ENCODE measurements around the gene CDK6.

CDK6 gene

GRCh38 chr7:92714767-92715166 lies 121.6 kb downstream of the CDK6 start:
- no peaks in the 10 kb centered on the region for H3K27me3 ChIP-seq (ENCODE audit: low read depth, low read length)
- no peak overlapping the region for H3K27ac ChIP-seq (ENCODE audit: low read length)
- H3K36me3 ChIP-seq (ENCODE audit: control insufficient read depth in 1 of 2, insufficient read depth in 2 of 2, low read length in 2 of 2) = peaks cover 0 to 7% of the 10 kb centered on the region in 2 donors
- no peak overlapping the region for H3K4me3 ChIP-seq (ENCODE audit: low read depth in 1 of 2, low read length in 2 of 2)
- no peaks in the 10 kb centered on the region for H3K9me3 ChIP-seq (ENCODE audit: control insufficient read depth in 1 of 2, low read length in 2 of 2)
- H3K4me1 ChIP-seq (ENCODE audit: control insufficient read depth in 1 of 2, insufficient read depth in 2 of 2, low read length in 2 of 2) = peaks cover 0 to 10% of the 10 kb centered on the region in 2 donors

GRCh38 chr7:92714280-92714679 lies 122.1 kb downstream of the CDK6 start:
- Histone ChIP-seq H3K4me1 (ENCODE audit: control insufficient read depth in 1 of 2, insufficient read depth in 2 of 2, low read length in 2 of 2) (peaks cover 0 to 10% of the 10 kb centered on the region in 2 donors), H3K36me3 (ENCODE audit: control insufficient read depth in 1 of 2, insufficient read depth in 2 of 2, low read length in 2 of 2) (peaks cover 0 to 7% of the 10 kb centered on the region in 2 donors), H3K27ac (ENCODE audit: low read length) (no peak overlapping the region), H3K27me3 (ENCODE audit: low read depth, low read length) (no peaks in the 10 kb centered on the region), H3K9me3 (ENCODE audit: control insufficient read depth in 1 of 2, low read length in 2 of 2) (no peaks in the 10 kb centered on the region), H3K4me3 (ENCODE audit: low read depth in 1 of 2, low read length in 2 of 2) (no peak overlapping the region)

GRCh38 chr7:92709912-92710311 lies 126.5 kb downstream of the CDK6 start:
- H3K4me1 ChIP-seq (ENCODE audit: control insufficient read depth in 1 of 2, insufficient read depth in 2 of 2, low read length in 2 of 2) = peaks cover 0 to 10% of the 10 kb centered on the region in 2 donors
- no peak overlapping the region for H3K27ac ChIP-seq (ENCODE audit: low read length)
- no peaks in the 10 kb centered on the region for H3K27me3 ChIP-seq (ENCODE audit: low read depth, low read length)
- no peak overlapping the region for H3K4me3 ChIP-seq (ENCODE audit: low read depth in 1 of 2, low read length in 2 of 2)
- H3K36me3 ChIP-seq (ENCODE audit: control insufficient read depth in 1 of 2, insufficient read depth in 2 of 2, low read length in 2 of 2) = no peaks in the 10 kb centered on the region
- no peaks in the 10 kb centered on the region for H3K9me3 ChIP-seq (ENCODE audit: control insufficient read depth in 1 of 2, low read length in 2 of 2)

- no peak overlapping the region for H3K27ac ChIP-seq (ENCODE audit: low read length)
- H3K4me3 ChIP-seq (ENCODE audit: low read depth in 1 of 2, low read length in 2 of 2) = no peak overlapping the region
- no peaks in the 10 kb centered on the region for H3K9me3 ChIP-seq (ENCODE audit: control insufficient read depth in 1 of 2, low read length in 2 of 2)
- H3K36me3 ChIP-seq (ENCODE audit: control insufficient read depth in 1 of 2, insufficient read depth in 2 of 2, low read length in 2 of 2) = no peaks in the 10 kb centered on the region
- H3K4me1 ChIP-seq (ENCODE audit: control insufficient read depth in 1 of 2, insufficient read depth in 2 of 2, low read length in 2 of 2) = peaks cover 0 to 4% of the 10 kb centered on the region in 2 donors
- no peaks in the 10 kb centered on the region for H3K27me3 ChIP-seq (ENCODE audit: low read depth, low read length)
These were observed 127.2 kb downstream of the CDK6 start for GRCh38 chr7:92709150-92709549.

GRCh38 chr7:92708111-92709042 lies 128.0 kb downstream of the CDK6 start:
- Histone ChIP-seq H3K36me3 (ENCODE audit: control insufficient read depth in 1 of 2, insufficient read depth in 2 of 2, low read length in 2 of 2) (no peaks in the 10 kb centered on the region), H3K4me3 (ENCODE audit: low read depth in 1 of 2, low read length in 2 of 2) (no peak overlapping the region), H3K27me3 (ENCODE audit: low read depth, low read length) (no peaks in the 10 kb centered on the region), H3K4me1 (ENCODE audit: control insufficient read depth in 1 of 2, insufficient read depth in 2 of 2, low read length in 2 of 2) (no peaks in the 10 kb centered on the region), H3K9me3 (ENCODE audit: control insufficient read depth in 1 of 2, low read length in 2 of 2) (no peaks in the 10 kb centered on the region), H3K27ac (ENCODE audit: low read length) (no peak overlapping the region)

GRCh38 chr7:92707435-92707834 lies 128.9 kb downstream of the CDK6 start:
- no peaks in the 10 kb centered on the region for H3K27me3 ChIP-seq (ENCODE audit: low read depth, low read length)
- no peaks in the 10 kb centered on the region for H3K9me3 ChIP-seq (ENCODE audit: control insufficient read depth in 1 of 2, low read length in 2 of 2)
- no peak overlapping the region for H3K4me3 ChIP-seq (ENCODE audit: low read depth in 1 of 2, low read length in 2 of 2)
- no peaks in the 10 kb centered on the region for H3K36me3 ChIP-seq (ENCODE audit: control insufficient read depth in 1 of 2, insufficient read depth in 2 of 2, low read length in 2 of 2)
- H3K27ac ChIP-seq (ENCODE audit: low read length) = no peak overlapping the region
- no peaks in the 10 kb centered on the region for H3K4me1 ChIP-seq (ENCODE audit: control insufficient read depth in 1 of 2, insufficient read depth in 2 of 2, low read length in 2 of 2)

- Histone ChIP-seq H3K36me3 (ENCODE audit: control insufficient read depth in 1 of 2, insufficient read depth in 2 of 2, low read length in 2 of 2) (no peaks in the 10 kb centered on the region), H3K27me3 (ENCODE audit: low read depth, low read length) (no peaks in the 10 kb centered on the region), H3K9me3 (ENCODE audit: control insufficient read depth in 1 of 2, low read length in 2 of 2) (no peaks in the 10 kb centered on the region), H3K4me1 (ENCODE audit: control insufficient read depth in 1 of 2, insufficient read depth in 2 of 2, low read length in 2 of 2) (no peaks in the 10 kb centered on the region), H3K4me3 (ENCODE audit: low read depth in 1 of 2, low read length in 2 of 2) (no peak overlapping the region), H3K27ac (ENCODE audit: low read length) (no peak overlapping the region)
These were observed 129.8 kb downstream of the CDK6 start for GRCh38 chr7:92706563-92706962.

- Histone ChIP-seq H3K27me3 (ENCODE audit: low read depth, low read length) (no peaks in the 10 kb centered on the region), H3K27ac (ENCODE audit: low read length) (no peak overlapping the region), H3K36me3 (ENCODE audit: control insufficient read depth in 1 of 2, insufficient read depth in 2 of 2, low read length in 2 of 2) (no peaks in the 10 kb centered on the region), H3K4me1 (ENCODE audit: control insufficient read depth in 1 of 2, insufficient read depth in 2 of 2, low read length in 2 of 2) (no peaks in the 10 kb centered on the region), H3K4me3 (ENCODE audit: low read depth in 1 of 2, low read length in 2 of 2) (no peak overlapping the region), H3K9me3 (ENCODE audit: control insufficient read depth in 1 of 2, low read length in 2 of 2) (no peaks in the 10 kb centered on the region)
These were observed 130.5 kb downstream of the CDK6 start for GRCh38 chr7:92705831-92706230.

GRCh38 chr7:92704858-92705257 lies 131.5 kb downstream of the CDK6 start:
- H3K27me3 ChIP-seq (ENCODE audit: low read depth, low read length) = no peaks in the 10 kb centered on the region
- H3K27ac ChIP-seq (ENCODE audit: low read length) = no peak overlapping the region
- no peaks in the 10 kb centered on the region for H3K9me3 ChIP-seq (ENCODE audit: control insufficient read depth in 1 of 2, low read length in 2 of 2)
- no peaks in the 10 kb centered on the region for H3K4me1 ChIP-seq (ENCODE audit: control insufficient read depth in 1 of 2, insufficient read depth in 2 of 2, low read length in 2 of 2)
- no peak overlapping the region for H3K4me3 ChIP-seq (ENCODE audit: low read depth in 1 of 2, low read length in 2 of 2)
- H3K36me3 ChIP-seq (ENCODE audit: control insufficient read depth in 1 of 2, insufficient read depth in 2 of 2, low read length in 2 of 2) = no peaks in the 10 kb centered on the region

GRCh38 chr7:92702535-92702934 lies 133.8 kb downstream of the CDK6 start:
- Histone ChIP-seq H3K4me3 (ENCODE audit: low read depth in 1 of 2, low read length in 2 of 2) (no peak overlapping the region), H3K4me1 (ENCODE audit: control insufficient read depth in 1 of 2, insufficient read depth in 2 of 2, low read length in 2 of 2) (peaks cover 1 to 8% of the 10 kb centered on the region in 2 donors), H3K9me3 (ENCODE audit: control insufficient read depth in 1 of 2, low read length in 2 of 2) (no peaks in the 10 kb centered on the region), H3K36me3 (ENCODE audit: control insufficient read depth in 1 of 2, insufficient read depth in 2 of 2, low read length in 2 of 2) (no peaks in the 10 kb centered on the region), H3K27ac (ENCODE audit: low read length) (no peak overlapping the region), H3K27me3 (ENCODE audit: low read depth, low read length) (no peaks in the 10 kb centered on the region)

GRCh38 chr7:92699966-92700514 lies 136.3 kb downstream of the CDK6 start:
- H3K4me3 ChIP-seq (ENCODE audit: low read depth in 1 of 2, low read length in 2 of 2) = no peak overlapping the region
- no peaks in the 10 kb centered on the region for H3K27me3 ChIP-seq (ENCODE audit: low read depth, low read length)
- H3K27ac ChIP-seq (ENCODE audit: low read length) = no peak overlapping the region
- H3K4me1 ChIP-seq (ENCODE audit: control insufficient read depth in 1 of 2, insufficient read depth in 2 of 2, low read length in 2 of 2) = peaks cover 11 to 13% of the 10 kb centered on the region in 2 donors
- no peaks in the 10 kb centered on the region for H3K9me3 ChIP-seq (ENCODE audit: control insufficient read depth in 1 of 2, low read length in 2 of 2)
- H3K36me3 ChIP-seq (ENCODE audit: control insufficient read depth in 1 of 2, insufficient read depth in 2 of 2, low read length in 2 of 2) = no peaks in the 10 kb centered on the region

Data from muscle layer of duodenum (tissue), 2 donors.